ENCODE data around the gene PCBP3. TPM values are rescaled to one million over a fixed set of nuclear protein-coding genes. Genes with fewer than 3 reads are reported as not detected.
A peak's percentile ranks its signal among the peaks of the same experiment; 100 is the strongest.

Gene PCBP3
- total RNA-seq, 2 donors from 2014 or later: 2.1 to 5.3 TPM

DNA sequence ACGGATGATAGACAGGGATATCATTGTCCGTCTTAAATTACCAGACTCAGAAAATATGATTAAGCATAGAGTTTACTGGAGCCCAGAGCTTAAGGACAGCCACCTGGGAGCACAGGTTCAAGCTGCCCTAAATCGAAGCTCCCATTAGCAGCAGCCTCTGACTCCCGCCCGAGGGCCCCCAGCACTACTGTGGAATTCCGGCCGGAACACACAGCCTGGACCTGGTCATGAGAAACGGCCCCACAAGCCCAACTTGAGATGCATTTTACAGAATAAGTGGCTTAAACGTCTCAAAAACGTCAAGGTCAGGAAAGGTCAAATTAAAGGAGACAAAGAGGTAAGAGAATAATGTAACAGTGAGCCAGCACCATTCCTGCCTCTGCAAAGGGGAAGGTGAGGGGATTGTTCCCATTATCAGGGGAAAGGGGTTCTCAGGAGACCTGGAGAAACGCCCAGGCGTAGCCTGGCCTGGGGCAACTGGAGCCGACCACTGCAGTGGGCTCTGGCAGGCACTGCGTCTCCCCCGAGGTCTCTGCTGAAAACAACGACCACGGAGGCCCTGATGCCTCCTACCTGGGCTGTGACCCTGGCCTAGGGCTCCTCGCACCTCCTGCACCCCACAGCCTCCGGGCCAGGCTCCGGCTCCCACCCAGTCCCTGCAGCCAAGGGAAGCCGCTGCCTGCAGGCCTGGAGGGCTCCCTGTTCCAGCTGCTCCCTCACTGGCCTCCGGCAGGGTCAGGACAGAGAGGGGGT is 326.6 kb downstream of the PCBP3 start:
- no peaks in the 10 kb centered on the region for H3K9me3 ChIP-seq
- intact Hi-C loops (cut with DNase I): no loop called here
- TF ChIP-seq, protein P1, sequence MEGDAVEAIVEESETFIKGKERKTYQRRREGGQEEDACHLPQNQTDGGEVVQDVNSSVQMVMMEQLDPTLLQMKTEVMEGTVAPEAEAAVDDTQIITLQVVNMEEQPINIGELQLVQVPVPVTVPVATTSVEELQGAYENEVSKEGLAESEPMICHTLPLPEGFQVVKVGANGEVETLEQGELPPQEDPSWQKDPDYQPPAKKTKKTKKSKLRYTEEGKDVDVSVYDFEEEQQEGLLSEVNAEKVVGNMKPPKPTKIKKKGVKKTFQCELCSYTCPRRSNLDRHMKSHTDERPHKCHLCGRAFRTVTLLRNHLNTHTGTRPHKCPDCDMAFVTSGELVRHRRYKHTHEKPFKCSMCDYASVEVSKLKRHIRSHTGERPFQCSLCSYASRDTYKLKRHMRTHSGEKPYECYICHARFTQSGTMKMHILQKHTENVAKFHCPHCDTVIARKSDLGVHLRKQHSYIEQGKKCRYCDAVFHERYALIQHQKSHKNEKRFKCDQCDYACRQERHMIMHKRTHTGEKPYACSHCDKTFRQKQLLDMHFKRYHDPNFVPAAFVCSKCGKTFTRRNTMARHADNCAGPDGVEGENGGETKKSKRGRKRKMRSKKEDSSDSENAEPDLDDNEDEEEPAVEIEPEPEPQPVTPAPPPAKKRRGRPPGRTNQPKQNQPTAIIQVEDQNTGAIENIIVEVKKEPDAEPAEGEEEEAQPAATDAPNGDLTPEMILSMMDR (IDR thresholded peaks at IDR 0.05): no peak
- H3K4me1 ChIP-seq: peaks cover 19% of the 10 kb centered on the region
- no peak for DNase-seq
- H3K9ac ChIP-seq (ENCODE audit: low read depth in 2 of 2, low read length in 2 of 2): no peak overlapping the region
- no peak overlapping the region for H3K27ac ChIP-seq
- H3K4me3 ChIP-seq: no peak overlapping the region
- no peaks in the 10 kb centered on the region for H3K36me3 ChIP-seq
- peaks cover 30% of the 10 kb centered on the region for H3K27me3 ChIP-seq

DNA sequence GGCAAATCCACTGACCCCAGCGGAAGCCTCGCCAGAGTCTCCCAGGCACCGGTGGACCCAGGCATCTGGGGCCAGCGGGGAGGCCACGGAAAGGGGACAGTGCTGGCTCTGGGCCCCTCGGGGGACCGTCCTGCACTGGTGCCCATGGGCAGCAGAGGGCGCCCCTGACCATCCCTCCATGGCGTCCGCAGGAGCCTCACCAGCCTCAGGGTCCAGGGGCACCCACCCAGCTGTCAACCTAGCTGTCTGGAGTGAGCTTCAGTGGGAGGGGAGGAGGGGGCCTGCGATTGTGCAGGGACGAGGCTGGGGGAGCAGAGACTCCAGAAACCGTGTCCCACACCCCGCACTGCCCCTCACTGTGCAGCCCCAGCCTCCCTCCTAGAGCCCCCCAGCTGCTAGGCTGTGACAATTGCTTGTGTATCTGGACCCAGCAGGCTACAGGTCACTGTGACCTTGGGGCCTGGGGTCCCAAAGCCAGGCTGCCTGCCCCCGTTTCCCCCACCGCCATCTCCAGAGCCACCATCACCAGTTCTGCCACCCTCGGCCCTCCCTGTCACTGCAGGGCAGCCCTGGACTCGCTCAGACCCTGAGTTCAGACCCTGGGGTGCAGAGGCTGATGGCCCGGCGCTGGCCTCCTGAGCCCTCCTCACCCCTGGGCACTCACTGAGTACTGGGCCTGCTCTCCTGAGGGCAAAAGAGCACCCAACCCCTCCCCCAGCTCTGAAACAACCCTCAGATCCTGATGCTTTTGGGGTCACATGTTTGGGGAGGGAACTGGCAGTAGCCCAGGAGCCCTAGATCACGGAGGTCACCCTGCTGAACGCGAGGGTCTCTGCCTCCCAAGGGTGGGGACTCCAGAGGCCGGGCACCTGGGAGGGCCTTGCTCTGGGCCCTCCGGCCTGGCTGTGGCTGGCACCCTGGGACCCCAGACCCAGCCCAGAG is 327.4 kb downstream of the PCBP3 start:
- peak overlapping the region; percentile 89 for H3K27ac ChIP-seq
- H3K4me3 ChIP-seq: no peak overlapping the region
- TF ChIP-seq, protein P1 (IDR thresholded peaks at IDR 0.05): peak; percentile 88
- DNase-seq: no peak
- intact Hi-C loops (cut with DNase I): no loop called here
- peaks cover 21% of the 10 kb centered on the region for H3K4me1 ChIP-seq
- peaks cover 32% of the 10 kb centered on the region for H3K27me3 ChIP-seq
- H3K9ac ChIP-seq (ENCODE audit: low read depth in 2 of 2, low read length in 2 of 2): no peak overlapping the region
- H3K36me3 ChIP-seq: no peaks in the 10 kb centered on the region
- no peaks in the 10 kb centered on the region for H3K9me3 ChIP-seq

DNA sequence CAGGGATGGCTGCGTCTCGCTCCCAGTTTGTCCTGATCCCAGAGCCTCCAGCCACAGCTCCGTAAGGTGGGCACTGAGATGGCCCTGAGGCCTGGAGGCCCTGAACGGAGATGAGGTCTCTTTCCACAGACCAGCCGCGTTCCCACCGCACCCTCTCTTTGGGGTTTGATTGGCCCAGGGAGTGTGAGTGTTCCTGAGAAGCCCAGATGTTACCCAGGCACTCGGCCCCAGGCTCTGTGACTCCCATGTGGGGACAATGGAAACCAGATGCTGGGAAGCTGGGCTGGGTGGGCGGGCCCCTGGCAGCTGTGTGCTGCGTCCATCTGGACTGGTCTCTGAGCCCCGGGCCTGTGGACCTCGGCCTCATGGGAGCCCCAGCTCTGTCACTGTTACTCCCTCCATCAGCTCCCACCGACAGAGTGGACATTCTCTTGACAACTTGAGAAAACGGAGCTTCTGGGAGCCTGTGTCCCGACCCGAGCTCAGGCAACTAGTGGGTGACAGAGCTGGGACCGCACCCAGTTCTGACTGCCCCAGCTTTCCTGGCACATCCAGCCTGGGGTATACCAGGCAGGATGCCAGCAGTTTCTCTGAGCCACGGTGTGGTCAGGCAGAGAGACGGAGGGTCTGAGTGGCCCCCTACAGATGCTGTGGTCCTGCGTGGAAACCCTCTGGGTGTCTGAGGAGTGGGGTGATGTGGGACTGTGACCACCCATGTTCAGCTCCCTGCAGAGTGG is 328.3 kb downstream of the PCBP3 start:
- Histone ChIP-seq H3K4me1 (peaks cover 21% of the 10 kb centered on the region), H3K4me3 (no peak overlapping the region), H3K36me3 (no peaks in the 10 kb centered on the region), H3K27me3 (peaks cover 32% of the 10 kb centered on the region), H3K9me3 (no peaks in the 10 kb centered on the region), H3K9ac (ENCODE audit: low read depth in 2 of 2, low read length in 2 of 2) (no peak overlapping the region), H3K27ac (peak overlapping the region; percentile 89)
- TF ChIP-seq, protein P1 (IDR thresholded peaks at IDR 0.05): no peak
- intact Hi-C loops (cut with DNase I): no loop called here
- no peak for DNase-seq

DNA sequence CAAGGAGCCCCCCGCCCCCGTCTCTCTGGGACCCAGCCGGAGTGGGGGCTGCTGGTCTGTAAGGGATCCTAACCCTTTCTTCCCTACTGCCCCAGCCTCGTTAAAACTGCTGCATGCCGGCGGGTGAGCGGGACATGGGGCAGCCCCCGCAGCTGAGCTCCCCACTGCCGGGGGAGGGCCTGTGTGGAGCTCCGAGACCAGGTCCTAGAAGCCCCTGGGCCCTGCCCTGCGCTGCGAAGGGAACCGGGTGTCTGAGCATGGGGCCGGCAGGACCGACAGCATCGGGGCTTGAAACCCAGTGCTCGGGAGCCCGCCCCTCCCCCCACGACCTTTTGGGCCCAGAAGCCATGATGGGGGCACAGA is 328.8 kb downstream of the PCBP3 start:
- H3K36me3 ChIP-seq: no peaks in the 10 kb centered on the region
- peaks cover 21% of the 10 kb centered on the region for H3K4me1 ChIP-seq
- H3K27ac ChIP-seq: peak overlapping the region; percentile 89
- intact Hi-C loops (cut with DNase I): no loop called here
- H3K4me3 ChIP-seq: peak overlapping the region; percentile 17
- peaks cover 32% of the 10 kb centered on the region for H3K27me3 ChIP-seq
- H3K9ac ChIP-seq (ENCODE audit: low read depth in 2 of 2, low read length in 2 of 2): peak overlapping the region in 1 of 2 donors; percentile 48
- DNase-seq: no peak
- TF ChIP-seq, protein P1 (IDR thresholded peaks at IDR 0.05): no peak
- H3K9me3 ChIP-seq: no peaks in the 10 kb centered on the region
